ENCODE data around the gene WDR5B.

The WDR5B gene

DNA sequence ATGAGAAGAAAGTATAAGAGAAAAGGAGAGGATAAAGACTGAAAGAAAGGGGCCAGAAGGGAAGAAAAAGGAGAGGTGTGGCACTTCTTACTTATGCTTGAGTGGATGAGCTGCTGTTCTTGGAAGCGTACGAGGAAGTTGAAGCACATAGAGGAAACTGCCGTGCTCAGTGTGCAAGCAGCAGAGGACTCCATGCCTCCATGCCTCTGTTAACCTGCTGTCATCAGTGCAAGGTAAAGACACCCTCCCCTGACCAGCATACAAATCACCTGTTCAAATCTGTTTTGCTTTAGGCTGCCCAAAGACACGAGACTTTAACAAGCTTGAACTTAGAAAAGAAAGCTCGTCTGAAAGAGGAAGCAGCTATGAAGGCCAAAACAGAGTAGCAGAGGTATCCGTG is 6.4 kb downstream of the WDR5B start:
- Histone ChIP-seq H3K36me3 (ENCODE audit: insufficient read depth, low read length) (peaks cover 29% of the 10 kb centered on the region), H3K79me2 (ENCODE audit: control insufficient read depth, insufficient read depth, low read length, unreplicated experiment) (peaks cover 11% of the 10 kb centered on the region), H3K4me3 (ENCODE audit: low read depth, low read length) (no peak overlapping the region), H3K4me1 (ENCODE audit: control insufficient read depth, insufficient read depth, low read length, unreplicated experiment) (peaks cover 9% of the 10 kb centered on the region), H3K27me3 (ENCODE audit: insufficient read depth, low read length) (no peaks in the 10 kb centered on the region), H2AFZ (ENCODE audit: low read length, unreplicated experiment) (no peak overlapping the region), H3K27ac (ENCODE audit: low read depth, low read length) (no peak overlapping the region)

DNA sequence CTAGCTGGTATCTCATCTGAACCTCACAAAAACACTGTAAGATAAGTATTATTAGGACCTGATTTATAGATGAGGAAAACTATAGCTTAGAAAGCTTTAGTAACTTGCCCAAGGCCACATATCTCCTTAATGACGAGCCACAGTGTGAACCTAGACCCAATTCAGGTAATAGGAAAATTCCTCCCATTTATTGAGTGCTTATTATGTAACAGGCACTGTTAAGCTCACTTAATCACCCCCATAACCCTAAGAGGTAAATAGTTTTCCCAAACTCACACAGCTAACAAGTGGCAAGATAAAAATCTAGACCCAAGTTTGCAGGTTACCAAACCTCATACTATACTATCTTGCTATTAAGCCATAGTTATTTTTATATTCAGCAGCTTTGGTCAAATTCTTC is 7.9 kb downstream of the WDR5B start:
- no peaks in the 10 kb centered on the region for H3K4me1 ChIP-seq (ENCODE audit: control insufficient read depth, insufficient read depth, low read length, unreplicated experiment)
- peaks cover 2% of the 10 kb centered on the region for H3K79me2 ChIP-seq (ENCODE audit: control insufficient read depth, insufficient read depth, low read length, unreplicated experiment)
- peaks cover 29% of the 10 kb centered on the region for H3K36me3 ChIP-seq (ENCODE audit: insufficient read depth, low read length)

DNA sequence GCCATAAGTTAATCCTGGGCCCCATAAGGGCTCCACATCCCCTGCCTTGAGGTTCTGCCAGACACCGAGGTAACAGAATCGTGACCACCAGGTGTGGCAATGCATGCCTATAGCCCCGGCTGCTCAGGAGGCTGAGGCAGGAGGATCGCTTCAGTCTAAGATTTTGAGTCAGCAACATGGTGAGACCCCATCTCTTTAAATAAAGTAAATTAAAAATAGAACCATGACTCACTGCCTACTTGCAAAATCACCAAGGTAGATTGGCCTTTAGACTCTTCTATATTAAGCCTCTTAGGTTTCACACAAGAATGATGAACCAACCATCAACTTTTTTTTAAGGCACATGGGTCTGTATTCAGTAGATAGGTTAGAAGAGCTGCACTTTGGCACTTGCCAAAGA is 9.7 kb downstream of the WDR5B start:
- Histone ChIP-seq H3K79me2 (ENCODE audit: control insufficient read depth, insufficient read depth, low read length, unreplicated experiment) (peaks cover 1% of the 10 kb centered on the region), H3K27me3 (ENCODE audit: insufficient read depth, low read length) (no peaks in the 10 kb centered on the region), H2AFZ (ENCODE audit: low read length, unreplicated experiment) (no peak overlapping the region), H3K36me3 (ENCODE audit: insufficient read depth, low read length) (peaks cover 29% of the 10 kb centered on the region), H3K4me1 (ENCODE audit: control insufficient read depth, insufficient read depth, low read length, unreplicated experiment) (no peaks in the 10 kb centered on the region), H3K27ac (ENCODE audit: low read depth, low read length) (no peak overlapping the region), H3K4me3 (ENCODE audit: low read depth, low read length) (no peak overlapping the region)

More for the DNA sequence above, 7.9 kb downstream of the WDR5B start:
- no peaks in the 10 kb centered on the region for H3K27me3 ChIP-seq (ENCODE audit: insufficient read depth, low read length)
- no peak overlapping the region for H3K4me3 ChIP-seq (ENCODE audit: low read depth, low read length)
- no peak overlapping the region for H3K27ac ChIP-seq (ENCODE audit: low read depth, low read length)
- H2AFZ ChIP-seq (ENCODE audit: low read length, unreplicated experiment) = no peak overlapping the region

DNA sequence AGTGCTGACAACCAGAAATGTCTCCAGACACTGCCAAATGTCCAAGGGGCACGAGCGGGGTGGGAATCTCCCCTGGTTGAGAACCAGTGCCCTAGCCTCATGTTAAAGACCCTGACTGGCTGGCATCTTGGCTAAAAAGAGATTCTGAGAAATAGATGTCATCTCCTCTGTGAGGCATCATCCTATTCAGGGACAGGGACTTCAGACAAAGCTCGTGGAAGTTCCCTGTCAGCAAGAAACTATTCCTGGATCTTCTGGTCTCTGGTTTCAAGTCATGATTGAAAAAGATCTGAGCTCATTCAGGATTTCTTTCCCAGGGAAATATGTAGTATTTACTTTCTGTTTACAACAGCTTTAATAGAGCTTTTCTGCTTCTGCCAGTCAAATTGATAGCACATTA is 10.8 kb downstream of the WDR5B start:
- H3K79me2 ChIP-seq (ENCODE audit: control insufficient read depth, insufficient read depth, low read length, unreplicated experiment) = peaks cover 2% of the 10 kb centered on the region
- H2AFZ ChIP-seq (ENCODE audit: low read length, unreplicated experiment) = no peak overlapping the region
- no peak overlapping the region for H3K27ac ChIP-seq (ENCODE audit: low read depth, low read length)
- H3K36me3 ChIP-seq (ENCODE audit: insufficient read depth, low read length) = peaks cover 23% of the 10 kb centered on the region
- no peaks in the 10 kb centered on the region for H3K27me3 ChIP-seq (ENCODE audit: insufficient read depth, low read length)
- H3K4me3 ChIP-seq (ENCODE audit: low read depth, low read length) = no peak overlapping the region
- H3K4me1 ChIP-seq (ENCODE audit: control insufficient read depth, insufficient read depth, low read length, unreplicated experiment) = no peaks in the 10 kb centered on the region

DNA sequence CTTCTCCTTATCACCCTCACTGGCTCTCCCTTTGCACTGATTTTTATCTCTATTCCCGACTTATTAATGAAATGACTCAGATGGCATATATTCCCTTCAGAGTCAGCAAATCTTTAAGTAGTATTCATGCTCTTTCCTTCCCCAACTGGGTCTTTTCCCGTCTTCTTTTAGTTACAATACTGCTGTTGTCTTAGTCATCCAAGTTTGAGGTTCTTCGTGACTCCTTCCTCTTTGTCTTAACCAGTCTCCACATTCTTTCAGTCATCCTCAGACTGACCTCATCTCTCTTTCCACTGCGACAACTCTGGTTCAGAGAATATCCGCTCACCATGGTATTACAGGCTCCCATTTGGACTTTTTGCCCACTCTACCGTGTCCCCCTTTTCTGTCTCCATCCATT is 12.4 kb downstream of the WDR5B start:
- H3K27me3 ChIP-seq (ENCODE audit: insufficient read depth, low read length) = no peaks in the 10 kb centered on the region
- H3K4me1 ChIP-seq (ENCODE audit: control insufficient read depth, insufficient read depth, low read length, unreplicated experiment) = no peaks in the 10 kb centered on the region
- no peak overlapping the region for H2AFZ ChIP-seq (ENCODE audit: low read length, unreplicated experiment)
- peaks cover 7% of the 10 kb centered on the region for H3K79me2 ChIP-seq (ENCODE audit: control insufficient read depth, insufficient read depth, low read length, unreplicated experiment)
- H3K36me3 ChIP-seq (ENCODE audit: insufficient read depth, low read length) = peaks cover 17% of the 10 kb centered on the region; the same call in 1 of the 2 replicates
- no peak overlapping the region for H3K27ac ChIP-seq (ENCODE audit: low read depth, low read length)
- no peak overlapping the region for H3K4me3 ChIP-seq (ENCODE audit: low read depth, low read length)

DNA sequence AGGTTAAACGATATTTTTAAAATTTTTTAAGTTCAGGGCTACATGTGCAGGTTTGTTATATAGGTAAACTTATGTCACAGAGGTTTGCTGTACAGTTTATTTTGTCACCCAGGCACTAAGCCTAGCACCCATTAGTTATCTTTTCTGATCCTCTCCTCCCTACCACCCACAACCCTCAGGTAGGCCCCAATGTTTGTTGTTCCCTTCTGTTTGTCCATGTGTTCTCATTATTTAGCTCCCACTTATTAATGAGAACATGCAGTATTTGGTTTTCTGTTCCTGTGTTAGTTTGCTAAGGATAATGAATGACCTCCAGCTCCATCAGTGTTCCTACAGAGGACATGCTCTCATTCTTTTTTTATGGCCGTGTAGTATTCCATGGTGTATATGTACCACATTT is 16.9 kb downstream of the WDR5B start:
- Histone ChIP-seq H3K4me3 (ENCODE audit: low read depth, low read length) (no peak overlapping the region), H3K36me3 (ENCODE audit: insufficient read depth, low read length) (no peaks in the 10 kb centered on the region; the same call in 1 of the 2 replicates), H3K27me3 (ENCODE audit: insufficient read depth, low read length) (no peaks in the 10 kb centered on the region), H2AFZ (ENCODE audit: low read length, unreplicated experiment) (no peak overlapping the region), H3K27ac (ENCODE audit: low read depth, low read length) (no peak overlapping the region), H3K4me1 (ENCODE audit: control insufficient read depth, insufficient read depth, low read length, unreplicated experiment) (no peaks in the 10 kb centered on the region), H3K79me2 (ENCODE audit: control insufficient read depth, insufficient read depth, low read length, unreplicated experiment) (peaks cover 7% of the 10 kb centered on the region)

DNA sequence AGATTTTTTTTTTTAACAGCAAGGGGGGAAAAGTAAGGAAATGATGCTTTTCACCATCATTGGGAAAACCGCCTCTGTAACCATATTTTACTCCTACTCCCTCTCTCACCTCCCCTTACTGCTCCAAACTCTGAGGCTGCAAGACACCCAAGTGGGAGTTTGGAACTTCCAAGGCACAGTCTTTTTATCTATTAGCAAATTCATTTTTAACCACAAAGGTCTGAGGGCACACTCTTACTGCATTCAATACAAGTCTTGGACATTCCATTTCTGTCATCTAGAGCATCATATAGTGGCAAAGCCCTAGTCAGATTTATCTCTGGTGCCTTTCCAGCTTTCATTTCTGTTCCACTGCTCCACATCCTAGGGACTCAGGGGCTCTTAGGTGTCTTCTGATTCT is 18.7 kb downstream of the WDR5B start:
- Histone ChIP-seq H2AFZ (ENCODE audit: low read length, unreplicated experiment) (no peak overlapping the region), H3K36me3 (ENCODE audit: insufficient read depth, low read length) (no peaks in the 10 kb centered on the region), H3K79me2 (ENCODE audit: control insufficient read depth, insufficient read depth, low read length, unreplicated experiment) (peaks cover 7% of the 10 kb centered on the region), H3K27ac (ENCODE audit: low read depth, low read length) (no peak overlapping the region), H3K4me3 (ENCODE audit: low read depth, low read length) (no peak overlapping the region), H3K4me1 (ENCODE audit: control insufficient read depth, insufficient read depth, low read length, unreplicated experiment) (no peaks in the 10 kb centered on the region), H3K27me3 (ENCODE audit: insufficient read depth, low read length) (no peaks in the 10 kb centered on the region)

DNA sequence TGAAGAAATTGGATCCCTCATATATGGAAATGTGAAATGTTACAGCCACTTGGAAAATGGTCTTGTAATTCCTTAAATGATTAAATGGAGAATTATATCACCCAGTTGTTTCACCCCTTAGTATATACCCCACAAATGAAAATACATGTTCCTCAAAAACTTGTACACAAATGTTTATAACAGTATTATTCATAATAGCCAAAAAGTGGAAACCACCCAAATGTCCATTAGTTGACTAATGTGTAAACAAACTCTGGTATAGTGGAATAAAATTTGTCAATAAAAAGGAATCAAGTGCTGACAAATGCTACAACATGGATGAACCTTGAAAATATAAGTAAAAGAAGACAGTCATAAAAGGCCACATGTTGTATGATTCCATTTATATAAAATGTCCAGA is 19.4 kb downstream of the WDR5B start:
- Histone ChIP-seq H3K36me3 (ENCODE audit: insufficient read depth, low read length) (no peaks in the 10 kb centered on the region), H3K4me1 (ENCODE audit: control insufficient read depth, insufficient read depth, low read length, unreplicated experiment) (no peaks in the 10 kb centered on the region), H3K27ac (ENCODE audit: low read depth, low read length) (no peak overlapping the region), H3K79me2 (ENCODE audit: control insufficient read depth, insufficient read depth, low read length, unreplicated experiment) (peaks cover 7% of the 10 kb centered on the region), H3K27me3 (ENCODE audit: insufficient read depth, low read length) (no peaks in the 10 kb centered on the region), H2AFZ (ENCODE audit: low read length, unreplicated experiment) (no peak overlapping the region), H3K4me3 (ENCODE audit: low read depth, low read length) (no peak overlapping the region)

DNA sequence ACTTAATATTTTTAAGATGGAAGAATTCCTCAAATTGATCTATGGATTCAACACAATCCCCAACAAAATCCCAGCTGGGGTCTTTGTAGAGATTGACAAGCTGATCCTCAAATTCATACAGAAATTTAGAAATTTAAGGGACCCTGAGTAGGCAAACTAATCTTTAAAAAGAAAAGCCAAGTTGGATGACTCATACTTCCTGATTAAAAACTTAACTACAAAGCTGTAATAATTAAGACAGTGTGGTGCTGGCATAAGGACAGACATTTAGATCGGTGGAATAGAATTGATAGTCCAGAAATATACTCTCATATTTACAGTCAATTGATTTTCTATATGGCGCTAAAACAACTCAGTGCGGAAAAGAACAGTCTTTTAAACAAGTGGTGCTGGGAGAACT is 20.3 kb downstream of the WDR5B start:
- no peaks in the 10 kb centered on the region for H3K36me3 ChIP-seq (ENCODE audit: insufficient read depth, low read length)
- peaks cover 6% of the 10 kb centered on the region for H3K79me2 ChIP-seq (ENCODE audit: control insufficient read depth, insufficient read depth, low read length, unreplicated experiment)
- no peak overlapping the region for H2AFZ ChIP-seq (ENCODE audit: low read length, unreplicated experiment)
- H3K4me1 ChIP-seq (ENCODE audit: control insufficient read depth, insufficient read depth, low read length, unreplicated experiment) = peaks cover 3% of the 10 kb centered on the region
- H3K27ac ChIP-seq (ENCODE audit: low read depth, low read length) = no peak overlapping the region
- no peak overlapping the region for H3K4me3 ChIP-seq (ENCODE audit: low read depth, low read length)
- H3K27me3 ChIP-seq (ENCODE audit: insufficient read depth, low read length) = no peaks in the 10 kb centered on the region

DNA sequence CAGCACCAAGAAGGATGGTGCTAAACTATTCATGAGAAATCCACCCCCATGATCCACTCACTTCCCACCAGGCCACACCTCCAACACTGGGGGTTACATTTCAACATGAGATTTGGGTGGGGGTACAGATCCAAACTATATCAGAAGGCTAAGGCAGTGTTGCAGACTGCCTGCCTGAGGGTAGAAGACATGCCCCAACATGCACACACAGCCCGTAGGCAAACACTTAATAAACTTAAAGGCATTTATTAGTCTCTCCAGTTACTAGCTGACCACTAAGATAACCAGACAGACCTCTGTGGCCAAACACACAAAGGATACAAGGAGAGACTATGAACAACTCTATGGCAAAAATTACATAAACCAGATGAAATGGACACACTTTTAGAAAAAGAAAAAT is 21.7 kb downstream of the WDR5B start:
- H3K4me1 ChIP-seq (ENCODE audit: control insufficient read depth, insufficient read depth, low read length, unreplicated experiment) = peaks cover 6% of the 10 kb centered on the region
- no peak overlapping the region for H3K27ac ChIP-seq (ENCODE audit: low read depth, low read length)
- H3K36me3 ChIP-seq (ENCODE audit: insufficient read depth, low read length) = no peaks in the 10 kb centered on the region
- no peak overlapping the region for H2AFZ ChIP-seq (ENCODE audit: low read length, unreplicated experiment)
- H3K27me3 ChIP-seq (ENCODE audit: insufficient read depth, low read length) = no peaks in the 10 kb centered on the region
- H3K4me3 ChIP-seq (ENCODE audit: low read depth, low read length) = no peak overlapping the region
- peaks cover 4% of the 10 kb centered on the region for H3K79me2 ChIP-seq (ENCODE audit: control insufficient read depth, insufficient read depth, low read length, unreplicated experiment)

DNA sequence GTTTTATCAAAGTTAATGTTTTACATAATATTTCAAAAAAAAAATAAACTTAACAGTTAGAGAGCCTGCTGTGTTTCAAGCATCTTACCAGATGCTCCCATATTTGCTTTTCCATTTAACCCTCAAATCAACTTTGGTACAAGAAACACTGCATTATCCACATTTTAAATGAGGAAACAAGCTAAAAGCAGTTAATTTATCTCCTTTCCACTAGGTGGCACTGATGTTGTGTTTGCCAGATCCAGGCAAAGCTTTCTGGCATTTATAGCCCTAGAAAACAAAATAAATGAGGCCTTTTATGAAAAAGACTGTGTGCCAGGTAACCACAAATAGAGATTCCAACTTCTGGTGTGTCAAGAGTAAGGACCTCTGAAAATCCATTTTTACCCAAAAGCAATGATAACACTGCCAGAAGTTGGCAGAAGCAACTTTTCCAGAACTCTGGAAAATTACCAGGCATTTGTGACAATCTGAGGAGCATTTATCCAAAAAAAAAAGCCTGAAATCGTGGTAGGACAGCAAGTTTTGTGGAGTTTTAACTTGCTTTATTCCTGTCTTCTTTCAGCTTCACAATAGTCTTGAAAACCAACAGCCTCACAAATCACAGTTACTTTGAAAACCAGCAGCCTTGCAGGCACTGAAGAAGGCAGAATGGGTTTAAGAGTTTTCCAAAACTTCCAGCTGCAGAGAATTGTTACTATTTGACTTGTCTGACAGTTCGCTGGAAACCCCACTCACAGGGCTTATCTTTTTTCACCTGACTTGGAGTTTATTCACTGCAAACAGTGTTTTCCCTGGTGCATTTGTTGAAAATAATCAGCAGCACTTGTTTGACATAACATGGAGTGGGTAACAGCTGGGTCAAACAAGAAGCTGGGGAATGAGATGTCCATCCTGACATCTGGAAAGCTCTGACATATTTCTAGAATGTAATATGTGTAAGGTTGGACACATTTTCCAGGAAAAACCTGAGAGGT is 22.7 kb downstream of the WDR5B start:
- Histone ChIP-seq H2AFZ (ENCODE audit: low read length, unreplicated experiment) (no peak overlapping the region), H3K4me3 (ENCODE audit: low read depth, low read length) (no peak overlapping the region), H3K27ac (ENCODE audit: low read depth, low read length) (no peak overlapping the region), H3K27me3 (ENCODE audit: insufficient read depth, low read length) (no peaks in the 10 kb centered on the region), H3K4me1 (ENCODE audit: control insufficient read depth, insufficient read depth, low read length, unreplicated experiment) (peaks cover 6% of the 10 kb centered on the region), H3K79me2 (ENCODE audit: control insufficient read depth, insufficient read depth, low read length, unreplicated experiment) (peaks cover 7% of the 10 kb centered on the region), H3K36me3 (ENCODE audit: insufficient read depth, low read length) (no peaks in the 10 kb centered on the region)

Data from ACC112 (cell line).